Tibial artery (tissue), 4 donors: ENCODE results near the gene ZP4.

Experiments
- DNase-seq, 2 donors: peaks; one replicate each; pipeline ENCODE4 v3.0.0-alpha.2; 2019
- H3K27ac ChIP-seq, 2 donors: fragments of 200-600 bp; sonication (generic) in 1 of 2; 1 replicate in 1 of 2; 2 replicates in 1 of 2; pipeline ENCODE4 v1.5.1; 2018 to 2019; ENCODE audit warnings: mild to moderate bottlenecking in 1 of 2
- H3K27me3 ChIP-seq, 2 donors: fragments of 200-600 bp; sonication (generic) in 1 of 2; one replicate each; pipeline versions ENCODE4 v1.5.1 to v1.6.0; 2016 to 2019
- H3K36me3 ChIP-seq, 3 donors: fragments of 200-600 bp; sonication (generic) in 2 of 3; one replicate each; pipeline ENCODE4 v1.5.1; 2016 to 2019; ENCODE audit warnings: mild to moderate bottlenecking in 2 of 3
- H3K4me1 ChIP-seq, 4 donors: fragments of 200-600 bp; sonication (generic) in 2 of 4; 1 replicate in 3 of 4; 2 replicates in 1 of 4; pipeline ENCODE4 v1.5.1; 2016 to 2019
- H3K4me3 ChIP-seq, 2 donors: fragments of 200-600 bp; sonication (generic) in 1 of 2; 1 replicate in 1 of 2; 2 replicates in 1 of 2; pipeline ENCODE4 v1.5.1; 2018 to 2019; ENCODE audit warnings: mild to moderate bottlenecking in 2 of 2
- H3K9me3 ChIP-seq, 3 donors: fragments of 200-600 bp; sonication (generic) in 1 of 3; one replicate each; pipeline ENCODE4 v1.5.1; 2016 to 2019
- intact Hi-C: fragments of 100-400 bp; cut with DNase I; formaldehyde crosslinking; loops from one replicate; pipeline ENCODE4 v1.15.0; 2023; ENCODE audit warnings: low total_unique reads
- TF ChIP-seq, protein P1 (sequence below), 2 experiments: fragments of 200-600 bp in 1 of 2; fragments of 450-650 bp in 1 of 2; IDR thresholded peaks; one replicate each; pipeline ENCODE4 v1.5.1; 2017 to 2019; ENCODE audit warnings: antibody characterized with exemption in 2 of 2, mild to moderate bottlenecking in 1 of 2, moderate library complexity in 1 of 2

Gene ZP4

DNA sequence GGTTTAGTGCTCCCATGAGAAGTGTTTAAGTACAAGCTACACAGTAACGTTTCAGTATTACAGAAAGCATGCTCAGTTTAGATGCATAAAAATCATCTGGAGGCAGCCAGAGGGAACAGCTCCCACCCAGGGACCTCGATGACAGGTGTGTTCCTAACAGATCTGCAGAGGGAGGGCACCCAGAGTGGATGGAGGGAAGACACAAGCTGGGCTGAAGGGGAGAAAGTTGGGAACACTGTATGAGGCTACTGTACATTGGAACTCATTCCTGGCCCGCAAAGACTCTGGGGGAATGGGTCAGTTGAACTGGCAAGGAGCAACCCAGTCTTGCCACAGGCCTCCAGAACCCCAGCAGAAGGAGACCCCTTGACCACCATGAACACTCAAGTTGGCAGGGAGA lies 52.4 kb downstream of the ZP4 start:
- Histone ChIP-seq H3K4me1 (no peaks in the 10 kb centered on the region), H3K27ac (no peak overlapping the region), H3K36me3 (no peaks in the 10 kb centered on the region), H3K27me3 (no peaks in the 10 kb centered on the region), H3K9me3 (peaks cover 0 to 9% (median 3%) of the 10 kb centered on the region in 3 donors), H3K4me3 (no peak overlapping the region)
- TF ChIP-seq, protein P1, sequence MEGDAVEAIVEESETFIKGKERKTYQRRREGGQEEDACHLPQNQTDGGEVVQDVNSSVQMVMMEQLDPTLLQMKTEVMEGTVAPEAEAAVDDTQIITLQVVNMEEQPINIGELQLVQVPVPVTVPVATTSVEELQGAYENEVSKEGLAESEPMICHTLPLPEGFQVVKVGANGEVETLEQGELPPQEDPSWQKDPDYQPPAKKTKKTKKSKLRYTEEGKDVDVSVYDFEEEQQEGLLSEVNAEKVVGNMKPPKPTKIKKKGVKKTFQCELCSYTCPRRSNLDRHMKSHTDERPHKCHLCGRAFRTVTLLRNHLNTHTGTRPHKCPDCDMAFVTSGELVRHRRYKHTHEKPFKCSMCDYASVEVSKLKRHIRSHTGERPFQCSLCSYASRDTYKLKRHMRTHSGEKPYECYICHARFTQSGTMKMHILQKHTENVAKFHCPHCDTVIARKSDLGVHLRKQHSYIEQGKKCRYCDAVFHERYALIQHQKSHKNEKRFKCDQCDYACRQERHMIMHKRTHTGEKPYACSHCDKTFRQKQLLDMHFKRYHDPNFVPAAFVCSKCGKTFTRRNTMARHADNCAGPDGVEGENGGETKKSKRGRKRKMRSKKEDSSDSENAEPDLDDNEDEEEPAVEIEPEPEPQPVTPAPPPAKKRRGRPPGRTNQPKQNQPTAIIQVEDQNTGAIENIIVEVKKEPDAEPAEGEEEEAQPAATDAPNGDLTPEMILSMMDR (IDR thresholded peaks at IDR 0.05): no peak
- intact Hi-C loops: no loop called here
- DNase-seq: no peak

DNA sequence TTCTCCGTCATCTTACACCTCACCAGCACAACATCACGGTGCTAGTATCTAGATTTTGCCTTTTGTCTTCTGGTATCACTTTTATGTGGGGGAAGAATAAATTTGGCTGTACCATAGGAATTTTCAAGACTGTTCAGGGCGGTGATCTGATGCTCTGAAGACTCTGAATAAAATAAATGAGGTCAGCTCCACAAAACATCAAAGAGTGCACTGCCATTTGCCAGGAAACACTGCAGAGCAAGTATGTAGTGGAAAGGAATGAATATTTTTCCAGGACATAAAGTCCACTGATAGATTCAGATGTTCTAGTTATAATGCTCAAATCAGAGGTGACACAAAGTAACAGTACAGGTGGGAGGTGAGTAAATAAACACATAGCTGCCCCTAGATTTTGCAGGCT lies 56.3 kb downstream of the ZP4 start:
- intact Hi-C loops: no loop called here
- H3K4me1 ChIP-seq: no peaks in the 10 kb centered on the region

DNA sequence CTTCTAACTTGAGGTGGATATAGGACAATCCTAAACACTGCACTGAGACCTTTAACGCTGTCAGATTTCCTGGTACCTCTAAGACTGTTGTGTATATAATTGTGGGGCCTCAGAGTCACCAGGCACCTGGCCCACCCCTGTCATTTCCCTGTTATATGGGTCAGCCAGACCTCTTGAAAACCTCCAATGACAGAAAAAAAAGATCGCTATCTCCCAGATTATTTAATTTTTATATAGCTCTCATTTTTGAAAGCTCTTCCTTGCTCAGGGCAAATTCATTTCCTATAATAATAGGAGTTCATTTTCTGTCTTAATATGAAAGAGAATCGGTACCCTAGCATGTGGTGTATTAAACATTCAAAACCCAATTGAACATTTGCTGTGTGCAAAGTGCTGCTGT lies 56.7 kb downstream of the ZP4 start:
- intact Hi-C loops: no loop called here
- H3K36me3 ChIP-seq: peaks cover 0 to 8% (median 5%) of the 10 kb centered on the region in 3 donors
- H3K4me1 ChIP-seq: no peaks in the 10 kb centered on the region
- H3K4me3 ChIP-seq: no peak overlapping the region
- no peaks in the 10 kb centered on the region for H3K27me3 ChIP-seq
- H3K9me3 ChIP-seq: no peaks in the 10 kb centered on the region
- H3K27ac ChIP-seq: no peak overlapping the region
- no peak for DNase-seq
- TF ChIP-seq, protein P1 (IDR thresholded peaks at IDR 0.05): no peak

More for the DNA sequence above, 56.3 kb downstream of the ZP4 start:
- Histone ChIP-seq H3K4me3 (no peak overlapping the region), H3K9me3 (no peaks in the 10 kb centered on the region), H3K27ac (no peak overlapping the region), H3K36me3 (peaks cover 0 to 8% (median 5%) of the 10 kb centered on the region in 3 donors), H3K27me3 (no peaks in the 10 kb centered on the region)
- DNase-seq: no peak
- TF ChIP-seq, protein P1 (IDR thresholded peaks at IDR 0.05): no peak

DNA sequence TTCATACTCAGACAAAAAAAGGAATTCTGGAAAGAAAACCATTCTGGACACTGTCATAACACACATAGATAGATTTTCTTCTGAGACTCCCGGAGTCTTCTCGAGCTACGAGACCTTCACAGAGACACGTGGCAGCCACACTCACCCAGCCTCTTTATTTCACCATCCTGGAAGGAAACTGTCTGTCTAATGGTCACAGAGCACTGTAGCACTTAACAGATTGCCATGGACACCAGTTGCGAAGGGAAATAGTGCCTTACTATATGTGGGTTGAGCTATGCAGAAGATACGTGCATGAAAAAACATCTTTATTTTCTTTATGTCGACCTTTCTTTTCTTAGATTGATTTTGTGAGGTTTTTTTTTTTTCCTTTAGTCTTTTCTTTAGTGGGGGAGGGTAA lies 57.9 kb downstream of the ZP4 start:
- no peak for DNase-seq
- H3K4me3 ChIP-seq: no peak overlapping the region
- no peaks in the 10 kb centered on the region for H3K4me1 ChIP-seq
- H3K27me3 ChIP-seq: no peaks in the 10 kb centered on the region
- TF ChIP-seq, protein P1 (IDR thresholded peaks at IDR 0.05): no peak
- H3K27ac ChIP-seq: no peak overlapping the region
- H3K9me3 ChIP-seq: no peaks in the 10 kb centered on the region
- intact Hi-C loops: no loop called here
- H3K36me3 ChIP-seq: peaks cover 0 to 12% (median 5%) of the 10 kb centered on the region in 3 donors
